ENCODE data around the gene RTL10. TPM values are rescaled to one million over a fixed set of nuclear protein-coding genes. Genes with fewer than 3 reads are reported as not detected.

The RTL10 gene
- total and polyA plus RNA-seq, 9 donors: 7.1 to 54.3 (median 15.3) TPM

DNA sequence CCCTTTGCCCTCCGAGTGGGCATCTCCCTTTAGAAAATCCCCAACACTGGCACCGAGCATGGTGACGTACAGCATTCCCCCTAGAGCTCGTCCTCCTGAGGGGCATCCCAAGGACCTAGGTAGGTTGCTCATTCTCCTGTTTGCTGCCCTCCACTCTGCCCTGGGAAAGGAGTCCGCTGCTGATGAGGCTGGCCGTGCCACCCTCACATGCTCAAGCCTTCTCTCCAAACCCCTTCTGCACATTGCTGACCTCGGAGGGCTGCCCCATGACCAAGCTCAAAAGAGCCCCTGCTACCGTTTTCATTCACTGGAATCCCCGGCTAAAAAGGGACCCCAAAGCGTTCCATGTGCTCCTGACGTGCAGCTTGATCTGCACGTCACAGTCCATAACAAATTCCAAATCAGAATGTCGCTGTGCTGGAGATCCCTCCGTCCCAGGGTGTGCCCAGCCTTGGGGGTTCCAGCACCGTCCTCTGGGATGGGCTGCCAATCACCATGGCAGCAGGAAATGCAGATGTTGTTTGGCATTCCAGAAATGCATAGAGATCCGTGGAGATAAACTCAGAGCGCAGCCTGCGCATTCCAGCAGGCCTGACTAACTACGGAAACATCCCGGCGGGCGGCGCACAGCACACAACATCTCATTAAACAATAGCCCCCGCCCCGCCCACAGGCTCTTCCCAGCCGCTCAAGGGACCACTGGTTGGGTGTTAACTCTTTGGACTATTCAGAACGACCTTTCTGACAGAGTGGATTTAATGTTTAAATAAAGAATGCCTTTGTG lies 26.3 kb upstream of the RTL10 start:
- Histone ChIP-seq H3K4me3 (no peak overlapping the region), H3K27ac (no peak overlapping the region), H3K9me3 (no peaks in the 10 kb centered on the region), H3K4me1 (ENCODE audit: insufficient read depth) (peaks cover 2% of the 10 kb centered on the region), H3K27me3 (no peaks in the 10 kb centered on the region), H3K36me3 (no peaks in the 10 kb centered on the region)
- intact Hi-C loops (cut with DNase I): no loop called here
- 26 to 39% (median 37%) methylated on average over 27 of the region's 27 CpGs for WGBS, 3 donors
- DNase-seq: peak; percentile 6 to 46 (median 21)
- TF ChIP-seq CTCF (IDR thresholded peaks at IDR 0.05): no peak
- TF ChIP-seq POLR2A (IDR thresholded peaks at IDR 0.05): no peak
- TF ChIP-seq EP300 (IDR thresholded peaks at IDR 0.05): no peak

GRCh38 chr22:19879992-19880785 lies 25.5 kb upstream of the RTL10 start:
- Histone ChIP-seq H3K36me3 (no peaks in the 10 kb centered on the region), H3K27ac (no peak overlapping the region), H3K27me3 (no peaks in the 10 kb centered on the region), H3K4me1 (ENCODE audit: insufficient read depth) (peaks cover 2% of the 10 kb centered on the region), H3K4me3 (no peak overlapping the region), H3K9me3 (no peaks in the 10 kb centered on the region)
- TF ChIP-seq EP300 (IDR thresholded peaks at IDR 0.05) (no peak), POLR2A (IDR thresholded peaks at IDR 0.05) (no peak), CTCF (IDR thresholded peaks at IDR 0.05) (no peak)
- 92 to 93% (median 92%) methylated on average over 33 to 34 of the region's 34 CpGs for WGBS, 3 donors
- peak in 4 of 5 donors; percentile 5 to 30 (median 16) for DNase-seq
- intact Hi-C loops (cut with DNase I): no loop called here

DNA sequence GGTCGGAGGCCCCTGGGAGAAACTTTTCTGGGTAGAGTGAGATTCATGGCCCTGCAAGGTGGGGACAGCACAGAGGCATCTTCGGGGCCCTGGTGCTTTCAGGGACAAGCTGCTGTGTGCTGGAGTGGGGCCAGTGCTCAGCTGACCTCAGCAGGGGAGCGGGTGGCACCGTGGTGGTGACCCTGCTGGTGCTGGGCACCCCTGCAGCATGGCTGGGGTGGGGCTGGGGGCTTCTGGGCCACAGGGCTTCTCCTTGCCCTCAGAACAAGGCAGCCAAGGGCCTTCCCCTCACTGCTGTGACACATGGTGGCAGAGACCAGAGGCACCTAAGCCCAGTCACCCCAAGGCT lies 24.9 kb upstream of the RTL10 start:
- Histone ChIP-seq H3K4me3 (no peak overlapping the region), H3K27me3 (no peaks in the 10 kb centered on the region), H3K4me1 (ENCODE audit: insufficient read depth) (peaks cover 2% of the 10 kb centered on the region), H3K9me3 (no peaks in the 10 kb centered on the region), H3K27ac (no peak overlapping the region), H3K36me3 (no peaks in the 10 kb centered on the region)
- TF ChIP-seq CTCF (IDR thresholded peaks at IDR 0.05): no peak
- peak in 3 of 5 donors; percentile 15 to 29 (median 19) for DNase-seq
- WGBS, 3 donors: 74 to 93% (median 86%) methylated on average over 4 of the region's 4 CpGs
- intact Hi-C loops (cut with DNase I): no loop called here

DNA sequence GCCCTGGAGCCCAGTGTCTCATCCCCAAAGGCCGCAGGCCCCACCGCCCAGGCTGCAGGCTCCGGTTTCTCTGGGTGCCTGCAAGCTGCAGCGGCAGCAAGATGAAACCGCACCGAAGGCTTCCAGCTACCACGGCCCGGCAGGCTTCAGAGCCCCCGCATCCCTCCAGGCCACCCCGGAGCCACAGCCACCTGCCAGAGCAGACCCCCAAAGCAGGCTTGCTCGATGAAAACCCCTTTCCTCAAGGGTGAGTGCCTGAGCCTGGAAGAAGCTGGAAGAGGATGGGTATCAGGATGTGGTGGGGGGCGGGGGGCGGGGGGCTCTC lies 24.5 kb upstream of the RTL10 start:
- no peak overlapping the region for H3K27ac ChIP-seq
- no peaks in the 10 kb centered on the region for H3K36me3 ChIP-seq
- 92 to 94% (median 93%) methylated on average over 13 of the region's 13 CpGs for WGBS, 3 donors
- H3K4me1 ChIP-seq (ENCODE audit: insufficient read depth): peaks cover 5% of the 10 kb centered on the region
- intact Hi-C loops (cut with DNase I): no loop called here
- H3K27me3 ChIP-seq: no peaks in the 10 kb centered on the region
- H3K4me3 ChIP-seq: no peak overlapping the region
- H3K9me3 ChIP-seq: no peaks in the 10 kb centered on the region
- TF ChIP-seq EP300 (IDR thresholded peaks at IDR 0.05) (no peak), CTCF (IDR thresholded peaks at IDR 0.05) (no peak), POLR2A (IDR thresholded peaks at IDR 0.05) (no peak)
- DNase-seq: peak in 2 of 5 donors; percentile 11 to 26

Measured in ovary (tissue), 9 donors.